ENCODE measurements around the gene PRR20C. TPM values are rescaled to one million over a fixed set of nuclear protein-coding genes. Genes with fewer than 3 reads are reported as not detected.

Gene PRR20C
- not detected in 2 replicates for total RNA-seq

DNA sequence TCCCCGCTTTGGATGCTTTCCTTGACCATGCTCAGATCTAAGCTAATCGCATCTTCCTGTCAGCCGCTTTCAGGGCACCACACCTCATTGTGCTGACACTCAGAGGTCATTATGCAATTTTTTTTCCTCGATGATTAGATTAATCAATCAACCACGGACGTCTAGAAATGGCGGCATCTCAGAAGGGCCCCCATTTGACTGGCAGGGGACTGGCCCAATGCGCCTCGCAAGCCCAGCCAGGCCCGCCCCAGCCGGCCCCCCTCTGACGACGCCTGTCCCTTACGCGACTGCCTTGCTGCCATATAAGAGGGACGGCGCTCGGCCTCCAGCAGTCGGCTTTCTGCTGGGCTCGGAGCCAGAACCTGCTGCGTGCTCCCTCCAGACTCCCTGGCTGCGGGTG, at the start of gene PRR20C:
Gene PRR20C (plus strand): TSS at position 301 of the 400 bp plus-strand sequence. CDS start 387 bp downstream, outside the sequence.

DNA sequence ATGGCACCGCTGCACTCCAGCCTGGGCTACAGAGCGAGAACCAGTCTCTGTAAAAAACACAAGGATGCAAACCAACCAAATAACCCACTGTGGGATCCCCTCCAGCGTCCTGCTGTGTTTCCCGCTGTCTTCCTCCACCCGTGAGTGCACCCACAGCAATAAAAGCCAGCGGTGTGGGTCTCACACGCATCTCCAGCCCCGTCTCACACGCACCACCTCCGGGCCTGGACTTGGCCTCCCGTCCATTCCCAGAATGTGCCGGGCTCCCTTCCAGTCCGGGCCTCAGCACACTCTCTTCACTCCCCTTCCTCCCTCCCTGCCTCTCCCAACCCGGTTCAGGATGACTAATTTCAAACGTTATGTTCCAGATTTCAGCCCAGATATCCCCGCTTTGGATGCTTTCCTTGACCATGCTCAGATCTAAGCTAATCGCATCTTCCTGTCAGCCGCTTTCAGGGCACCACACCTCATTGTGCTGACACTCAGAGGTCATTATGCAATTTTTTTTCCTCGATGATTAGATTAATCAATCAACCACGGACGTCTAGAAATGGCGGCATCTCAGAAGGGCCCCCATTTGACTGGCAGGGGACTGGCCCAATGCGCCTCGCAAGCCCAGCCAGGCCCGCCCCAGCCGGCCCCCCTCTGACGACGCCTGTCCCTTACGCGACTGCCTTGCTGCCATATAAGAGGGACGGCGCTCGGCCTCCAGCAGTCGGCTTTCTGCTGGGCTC, 13.5 kb upstream of the PRR20C start, which contains the start of gene PRR20A:
Gene PRR20A (plus strand): TSS at position 684 of the 734 bp plus-strand sequence. CDS start 387 bp downstream, outside the sequence.

DNA sequence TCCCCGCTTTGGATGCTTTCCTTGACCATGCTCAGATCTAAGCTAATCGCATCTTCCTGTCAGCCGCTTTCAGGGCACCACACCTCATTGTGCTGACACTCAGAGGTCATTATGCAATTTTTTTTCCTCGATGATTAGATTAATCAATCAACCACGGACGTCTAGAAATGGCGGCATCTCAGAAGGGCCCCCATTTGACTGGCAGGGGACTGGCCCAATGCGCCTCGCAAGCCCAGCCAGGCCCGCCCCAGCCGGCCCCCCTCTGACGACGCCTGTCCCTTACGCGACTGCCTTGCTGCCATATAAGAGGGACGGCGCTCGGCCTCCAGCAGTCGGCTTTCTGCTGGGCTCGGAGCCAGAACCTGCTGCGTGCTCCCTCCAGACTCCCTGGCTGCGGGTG, 6.7 kb upstream of the PRR20C start, which contains the start of gene PRR20B:
Gene PRR20B (plus strand): TSS at position 301 of the 400 bp plus-strand sequence. CDS start 387 bp downstream, outside the sequence.

DNA sequence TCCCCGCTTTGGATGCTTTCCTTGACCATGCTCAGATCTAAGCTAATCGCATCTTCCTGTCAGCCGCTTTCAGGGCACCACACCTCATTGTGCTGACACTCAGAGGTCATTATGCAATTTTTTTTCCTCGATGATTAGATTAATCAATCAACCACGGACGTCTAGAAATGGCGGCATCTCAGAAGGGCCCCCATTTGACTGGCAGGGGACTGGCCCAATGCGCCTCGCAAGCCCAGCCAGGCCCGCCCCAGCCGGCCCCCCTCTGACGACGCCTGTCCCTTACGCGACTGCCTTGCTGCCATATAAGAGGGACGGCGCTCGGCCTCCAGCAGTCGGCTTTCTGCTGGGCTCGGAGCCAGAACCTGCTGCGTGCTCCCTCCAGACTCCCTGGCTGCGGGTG, 6.5 kb downstream of the PRR20C start, which contains the start of gene PRR20D:
Gene PRR20D (plus strand): TSS at position 301 of the 400 bp plus-strand sequence. CDS start 387 bp downstream, outside the sequence.

DNA sequence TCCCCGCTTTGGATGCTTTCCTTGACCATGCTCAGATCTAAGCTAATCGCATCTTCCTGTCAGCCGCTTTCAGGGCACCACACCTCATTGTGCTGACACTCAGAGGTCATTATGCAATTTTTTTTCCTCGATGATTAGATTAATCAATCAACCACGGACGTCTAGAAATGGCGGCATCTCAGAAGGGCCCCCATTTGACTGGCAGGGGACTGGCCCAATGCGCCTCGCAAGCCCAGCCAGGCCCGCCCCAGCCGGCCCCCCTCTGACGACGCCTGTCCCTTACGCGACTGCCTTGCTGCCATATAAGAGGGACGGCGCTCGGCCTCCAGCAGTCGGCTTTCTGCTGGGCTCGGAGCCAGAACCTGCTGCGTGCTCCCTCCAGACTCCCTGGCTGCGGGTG, 13.0 kb downstream of the PRR20C start, which contains the start of gene PRR20E:
Gene PRR20E (plus strand): TSS at position 301 of the 400 bp plus-strand sequence. CDS start 387 bp downstream, outside the sequence.

Other genes starting within 250 kb of the PRR20C start
- not detected in 2 replicates for gene PRR20A, start 13.1 kb upstream of the PRR20C start, total RNA-seq
- not detected in 2 replicates for gene PRR20B, start 6.6 kb upstream of the PRR20C start, total RNA-seq
- gene PRR20D, start 6.6 kb downstream of the PRR20C start, total RNA-seq = not detected in 2 replicates
- gene PRR20E, start 13.1 kb downstream of the PRR20C start, total RNA-seq = not detected in 2 replicates

Data from smooth muscle cell of the umbilical artery (primary cell).